ENCODE measurements around the gene ZNF737. TPM values are rescaled to one million over a fixed set of nuclear protein-coding genes. Genes with fewer than 3 reads are reported as not detected.

The ZNF737 gene
- total and polyA plus RNA-seq, 2 donors (not counting 3 experiments of a cell fraction or from before 2014, with no cell fraction given), result 2.7 to 6.0 TPM

DNA sequence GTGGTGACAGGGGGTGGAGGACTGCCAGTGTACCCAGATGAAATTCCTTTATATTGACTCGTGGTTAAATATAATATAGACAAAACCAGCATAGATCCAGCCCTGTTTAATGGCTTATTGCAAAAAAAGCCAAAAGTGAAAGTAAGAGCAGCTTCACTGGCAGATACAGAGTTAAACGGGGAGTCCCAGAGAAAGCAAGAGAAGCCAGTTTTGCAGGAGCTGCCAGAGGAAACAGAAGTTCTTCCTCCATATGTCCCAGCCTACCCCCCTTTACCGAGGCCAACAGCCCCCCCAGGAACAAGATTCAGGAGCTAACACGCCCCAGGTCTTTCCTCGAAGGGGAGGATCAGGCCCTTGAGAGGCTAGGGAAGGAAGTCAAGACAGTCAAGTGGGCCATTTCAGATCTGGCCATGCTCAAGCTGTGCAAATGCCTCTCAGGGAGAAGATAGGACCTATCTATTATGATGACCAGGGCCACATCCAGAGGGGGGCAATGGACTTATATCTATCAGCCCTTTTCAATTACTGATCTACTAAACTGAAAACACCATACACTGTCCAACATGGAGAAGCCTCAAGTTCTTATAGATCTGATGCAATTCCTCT, 47.2 kb upstream of the ZNF737 start:
- TF ChIP-seq, protein P1, sequence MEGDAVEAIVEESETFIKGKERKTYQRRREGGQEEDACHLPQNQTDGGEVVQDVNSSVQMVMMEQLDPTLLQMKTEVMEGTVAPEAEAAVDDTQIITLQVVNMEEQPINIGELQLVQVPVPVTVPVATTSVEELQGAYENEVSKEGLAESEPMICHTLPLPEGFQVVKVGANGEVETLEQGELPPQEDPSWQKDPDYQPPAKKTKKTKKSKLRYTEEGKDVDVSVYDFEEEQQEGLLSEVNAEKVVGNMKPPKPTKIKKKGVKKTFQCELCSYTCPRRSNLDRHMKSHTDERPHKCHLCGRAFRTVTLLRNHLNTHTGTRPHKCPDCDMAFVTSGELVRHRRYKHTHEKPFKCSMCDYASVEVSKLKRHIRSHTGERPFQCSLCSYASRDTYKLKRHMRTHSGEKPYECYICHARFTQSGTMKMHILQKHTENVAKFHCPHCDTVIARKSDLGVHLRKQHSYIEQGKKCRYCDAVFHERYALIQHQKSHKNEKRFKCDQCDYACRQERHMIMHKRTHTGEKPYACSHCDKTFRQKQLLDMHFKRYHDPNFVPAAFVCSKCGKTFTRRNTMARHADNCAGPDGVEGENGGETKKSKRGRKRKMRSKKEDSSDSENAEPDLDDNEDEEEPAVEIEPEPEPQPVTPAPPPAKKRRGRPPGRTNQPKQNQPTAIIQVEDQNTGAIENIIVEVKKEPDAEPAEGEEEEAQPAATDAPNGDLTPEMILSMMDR (IDR thresholded peaks at IDR 0.05; ENCODE audit: extremely low read depth in 1 of 2, insufficient read depth in 1 of 2, low read depth in 1 of 2, low read length in 2 of 2), result no peak
- TF ChIP-seq EZH2 (IDR thresholded peaks at IDR 0.05; ENCODE audit: borderline replicate concordance, low read depth, low read length, severe bottlenecking) (no peak), FOS (IDR thresholded peaks at IDR 0.05; ENCODE audit: borderline replicate concordance, insufficient read depth, low read length) (no peak), MYC (IDR thresholded peaks at IDR 0.05; ENCODE audit: low read depth, low read length) (no peak), GATA2 (IDR thresholded peaks at IDR 0.05; ENCODE audit: insufficient read depth, insufficient read length, low read depth, low read length) (no peak), POLR2A (IDR thresholded peaks at IDR 0.05; ENCODE audit: low read depth, low read length) (no peak)
- TF ChIP-seq, protein P2, sequence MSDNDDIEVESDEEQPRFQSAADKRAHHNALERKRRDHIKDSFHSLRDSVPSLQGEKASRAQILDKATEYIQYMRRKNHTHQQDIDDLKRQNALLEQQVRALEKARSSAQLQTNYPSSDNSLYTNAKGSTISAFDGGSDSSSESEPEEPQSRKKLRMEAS (IDR thresholded peaks at IDR 0.05; ENCODE audit: insufficient read depth, insufficient read length), result no peak
- H4K20me1 ChIP-seq (replicated peaks; ENCODE audit: control insufficient read depth, extremely low read depth, insufficient read depth, low read length), result no peaks in the 10 kb centered on the region
- ChIA-PET POLR2A (no interaction called here), CTCF (no interaction called here)
- FAIRE-seq (no peak), DNase-seq (ENCODE audit: low read depth, low spot score) (no peak)
- H3K9ac ChIP-seq (replicated peaks; ENCODE audit: extremely low read depth, insufficient read depth, low read length), result no peak overlapping the region
- H3K9me3 ChIP-seq (replicated peaks; ENCODE audit: control insufficient read depth, insufficient read depth, low read length), result peaks cover 2% of the 10 kb centered on the region
- H3K27me3 ChIP-seq (ENCODE audit: control insufficient read depth in 2 of 2, insufficient read depth in 2 of 2, low read length in 2 of 2), result no peaks in the 10 kb centered on the region
- dilution Hi-C loops (cut with MboI; ENCODE audit: extremely low pct_ligation_motif_present, low sequenced_read_pairs), result no loop called here
- no peak overlapping the region for H3K4me2 ChIP-seq (ENCODE audit: insufficient read depth, low read length)
- H3K36me3 ChIP-seq (ENCODE audit: control insufficient read depth in 2 of 2, extremely low read depth in 1 of 2, insufficient read depth in 2 of 2, low read length in 2 of 2), result no peaks in the 10 kb centered on the region
- H3K27ac ChIP-seq (ENCODE audit: insufficient read depth, low read depth, low read length), result no peak overlapping the region
- H3K4me1 ChIP-seq (ENCODE audit: control insufficient read depth, extremely low read depth, insufficient read depth, low read length), result no peaks in the 10 kb centered on the region
- no peak overlapping the region for H2AFZ ChIP-seq (ENCODE audit: low read depth, low read length)
- no peak overlapping the region for H3K4me3 ChIP-seq (replicated peaks in 1 of 3; ENCODE audit: insufficient read depth in 1 of 3, low read depth in 1 of 3, low read length in 3 of 3)
- intact Hi-C loops (cut with micrococcal nuclease), result no loop called here
- BruUV-seq (replicated peaks), result no TSS peak
- no peaks in the 10 kb centered on the region for H3K9me1 ChIP-seq (replicated peaks; ENCODE audit: control insufficient read depth, extremely low read depth, insufficient read depth, low read length)
- H3K79me2 ChIP-seq (ENCODE audit: control insufficient read depth, insufficient read depth, low read length), result no peaks in the 10 kb centered on the region
